Adipocyte (in vitro differentiated cells): ENCODE results near the gene TIGD6.
A peak's percentile ranks its signal among the peaks of the same experiment; 100 is the strongest.

ENCODE experiments used
- DNase-seq: peaks from one replicate; pipeline ENCODE4 v3.0.0-alpha.2; 2015; ENCODE audit warnings: low read depth
- H3K27me3 ChIP-seq: replicated peaks from 2 replicates; pipeline ENCODE4 v1.7.0; 2013; ENCODE audit warnings: mild to moderate bottlenecking, low read length, moderate library complexity; ENCODE audit not compliant: control insufficient read depth, insufficient read depth
- H3K36me3 ChIP-seq: 2 replicates; pipeline ENCODE4 v1.7.0; 2013; ENCODE audit warnings: low read length, mild to moderate bottlenecking, moderate library complexity; ENCODE audit not compliant: control insufficient read depth, insufficient read depth, severe bottlenecking
- H3K4me1 ChIP-seq: 2 replicates; pipeline ENCODE4 v1.7.0; 2013; ENCODE audit warnings: mild to moderate bottlenecking, low read length, moderate library complexity; ENCODE audit not compliant: control insufficient read depth, insufficient read depth
- H3K4me3 ChIP-seq: 2 replicates; pipeline ENCODE4 v1.7.0; 2013; ENCODE audit warnings: mild to moderate bottlenecking, low read length, moderate library complexity
- H3K9ac ChIP-seq: 2 replicates; pipeline ENCODE4 v1.7.0; 2013; ENCODE audit warnings: mild to moderate bottlenecking, low read length, moderate library complexity
- H3K9me3 ChIP-seq: 2 replicates; pipeline ENCODE4 v1.7.0; 2013; ENCODE audit warnings: mild to moderate bottlenecking, low read length, moderate library complexity; ENCODE audit not compliant: control insufficient read depth

TIGD6 gene

DNA sequence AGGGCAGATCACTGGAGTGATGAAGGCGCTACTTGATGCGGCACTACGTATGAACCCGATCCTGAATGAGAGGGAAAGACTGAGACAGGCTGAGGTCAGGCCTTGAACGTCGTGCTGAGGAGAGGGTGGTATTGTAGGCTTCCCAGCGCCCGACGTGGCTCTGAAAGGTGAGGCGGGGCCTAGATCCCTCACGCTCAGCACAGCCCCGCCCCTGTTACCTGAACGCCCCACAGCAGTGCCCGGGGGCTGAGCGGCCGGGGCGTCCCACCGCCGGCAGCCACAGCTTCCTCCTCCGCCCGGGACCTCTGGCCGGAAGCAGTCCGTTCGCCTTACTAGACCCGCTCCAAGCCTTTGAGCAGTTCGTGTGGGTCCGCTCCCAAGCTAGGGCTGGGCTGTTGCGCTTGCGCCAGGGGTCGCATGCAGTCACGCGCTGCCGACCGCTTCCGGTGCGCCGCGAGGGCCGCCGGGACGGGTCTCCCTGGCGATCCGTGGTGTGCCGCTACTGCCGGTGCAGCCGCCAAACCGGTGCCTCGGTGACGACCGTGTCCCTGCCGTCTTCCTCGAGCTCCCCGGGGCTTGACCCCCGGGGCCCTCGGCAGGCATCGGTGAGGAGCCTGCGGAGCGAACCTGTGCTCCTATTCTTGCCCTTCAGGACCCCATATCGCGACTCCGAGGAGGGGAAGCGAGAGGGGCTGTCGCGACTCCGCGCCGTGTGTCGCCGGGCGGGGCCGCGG lies at the start of gene TIGD6, which contains the start of gene HMGXB3:
TSS of gene TIGD6 (minus strand) at position 399 of the 734 bp plus-strand sequence. CDS start 4,306 bp downstream, outside the sequence.
TSS of gene HMGXB3 (plus strand) at position 484 of the 734 bp plus-strand sequence. CDS start 4,114 bp downstream, outside the sequence.
- peaks cover 26% of the 10 kb centered on the region for H3K4me1 ChIP-seq
- no peaks in the 10 kb centered on the region for H3K9me3 ChIP-seq
- peak; percentile 96 for DNase-seq
- H3K36me3 ChIP-seq = peaks cover 15% of the 10 kb centered on the region
- H3K9ac ChIP-seq = peak within 1 kb of the TSS; percentile 98
- H3K4me3 ChIP-seq = peak within 1 kb of the TSS; percentile 98
- H3K27me3 ChIP-seq = no peaks in the 10 kb centered on the region

GRCh38 chr5:150046031-150046430 lies 45.6 kb upstream of the TIGD6 start:
- Histone ChIP-seq H3K4me3 (no peak overlapping the region), H3K36me3 (peaks cover 95% of the 10 kb centered on the region), H3K9ac (no peak overlapping the region), H3K27me3 (no peaks in the 10 kb centered on the region), H3K4me1 (peaks cover 15% of the 10 kb centered on the region), H3K9me3 (no peaks in the 10 kb centered on the region)
- no peak for DNase-seq

- H3K9ac ChIP-seq = no peak overlapping the region
- H3K27me3 ChIP-seq = no peaks in the 10 kb centered on the region
- peaks cover 95% of the 10 kb centered on the region for H3K36me3 ChIP-seq
- peaks cover 15% of the 10 kb centered on the region for H3K4me1 ChIP-seq
- no peaks in the 10 kb centered on the region for H3K9me3 ChIP-seq
- DNase-seq = no peak
- no peak overlapping the region for H3K4me3 ChIP-seq
These were observed 45.1 kb upstream of the TIGD6 start for GRCh38 chr5:150045549-150045948.

GRCh38 chr5:150044712-150045111 lies 44.3 kb upstream of the TIGD6 start:
- Histone ChIP-seq H3K4me1 (peaks cover 15% of the 10 kb centered on the region), H3K9me3 (no peaks in the 10 kb centered on the region), H3K36me3 (peaks cover 95% of the 10 kb centered on the region), H3K4me3 (no peak overlapping the region), H3K9ac (no peak overlapping the region), H3K27me3 (no peaks in the 10 kb centered on the region)
- no peak for DNase-seq

DNA sequence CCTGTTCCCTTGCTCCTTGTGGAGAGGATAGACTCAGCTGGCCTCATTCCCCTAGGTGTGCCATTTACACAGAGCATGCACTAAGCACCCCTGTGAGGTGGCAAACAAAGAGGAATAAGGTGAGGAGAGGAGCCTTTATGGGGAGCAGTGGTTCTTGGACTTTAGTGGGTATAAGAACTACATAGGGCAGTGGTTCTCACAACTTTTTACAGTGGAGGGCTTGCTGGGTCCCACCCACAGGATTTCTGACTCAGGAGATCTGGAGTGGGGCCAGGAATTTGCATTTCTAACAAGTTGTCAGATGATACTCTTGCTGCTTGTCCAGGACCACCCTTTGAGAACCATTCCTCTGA lies 43.9 kb upstream of the TIGD6 start:
- H3K9me3 ChIP-seq = no peaks in the 10 kb centered on the region
- no peak overlapping the region for H3K9ac ChIP-seq
- H3K4me3 ChIP-seq = no peak overlapping the region
- H3K36me3 ChIP-seq = peaks cover 95% of the 10 kb centered on the region
- peaks cover 15% of the 10 kb centered on the region for H3K4me1 ChIP-seq
- DNase-seq = peak; percentile 76
- H3K27me3 ChIP-seq = no peaks in the 10 kb centered on the region

DNA sequence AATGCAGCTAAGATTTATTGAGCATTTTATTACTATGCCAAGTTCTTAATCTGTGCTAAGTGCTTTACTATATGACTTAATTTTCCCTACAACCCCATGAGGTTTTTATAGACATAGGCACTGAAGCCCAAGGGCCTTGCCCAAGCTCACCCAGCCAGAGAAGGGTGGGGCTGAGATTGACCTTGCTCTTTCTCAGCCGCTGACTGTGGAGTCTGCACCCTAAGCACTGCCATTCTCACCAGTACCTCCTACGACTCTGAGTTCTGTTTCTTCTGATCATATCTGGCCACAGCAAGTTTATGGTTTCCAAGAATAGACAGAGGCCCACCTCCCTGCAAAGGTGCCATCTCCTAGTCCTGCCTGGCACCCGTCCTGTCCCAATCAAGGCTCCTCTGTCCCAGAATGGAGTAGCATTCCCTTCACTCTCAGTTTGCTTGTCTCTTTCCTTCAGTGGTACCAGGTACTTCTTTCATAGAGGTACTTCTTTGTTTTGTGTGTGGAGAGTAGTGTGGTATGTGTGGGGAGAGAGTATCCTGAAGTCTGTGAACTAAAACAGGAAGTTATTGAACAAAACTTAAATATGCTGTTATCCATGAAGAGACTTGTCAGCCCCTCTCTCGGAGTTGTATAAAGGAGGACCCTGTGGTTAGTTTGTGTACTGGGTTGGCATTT lies 43.3 kb upstream of the TIGD6 start:
- Histone ChIP-seq H3K9ac (no peak overlapping the region), H3K4me1 (peaks cover 15% of the 10 kb centered on the region), H3K4me3 (no peak overlapping the region), H3K36me3 (peaks cover 95% of the 10 kb centered on the region), H3K27me3 (no peaks in the 10 kb centered on the region), H3K9me3 (no peaks in the 10 kb centered on the region)
- DNase-seq = no peak

- Histone ChIP-seq H3K27me3 (no peaks in the 10 kb centered on the region), H3K4me1 (peaks cover 25% of the 10 kb centered on the region), H3K9ac (no peak overlapping the region), H3K36me3 (peaks cover 95% of the 10 kb centered on the region), H3K4me3 (no peak overlapping the region), H3K9me3 (no peaks in the 10 kb centered on the region)
- DNase-seq = no peak
These were observed 42.0 kb upstream of the TIGD6 start for GRCh38 chr5:150042459-150042858.

DNA sequence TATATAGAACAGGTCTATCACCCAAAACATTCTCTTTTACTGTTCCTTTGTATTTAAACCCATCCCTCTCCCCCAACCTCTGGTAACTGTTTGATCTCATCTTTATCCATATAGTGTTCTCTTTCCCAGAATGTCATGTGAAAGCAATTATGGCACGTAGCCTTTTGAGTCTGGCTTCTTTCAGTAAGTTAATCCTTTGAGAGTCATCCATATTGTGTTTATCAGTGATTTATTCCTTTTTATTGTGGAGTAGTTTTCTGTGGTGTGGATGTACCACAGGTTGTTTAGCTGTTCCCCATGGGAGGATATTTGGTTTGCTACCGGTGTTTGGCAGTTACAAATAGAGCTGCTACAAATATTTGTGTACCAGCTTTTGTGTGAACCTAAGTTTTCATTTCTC lies 38.1 kb upstream of the TIGD6 start:
- Histone ChIP-seq H3K4me1 (peaks cover 44% of the 10 kb centered on the region), H3K27me3 (no peaks in the 10 kb centered on the region), H3K9ac (no peak overlapping the region), H3K4me3 (no peak overlapping the region), H3K9me3 (no peaks in the 10 kb centered on the region), H3K36me3 (peaks cover 85% of the 10 kb centered on the region)
- no peak for DNase-seq

GRCh38 chr5:150036513-150036912 lies 36.1 kb upstream of the TIGD6 start:
- DNase-seq = peak; percentile 94

GRCh38 chr5:150035139-150035895 lies 34.9 kb upstream of the TIGD6 start:
- H3K4me3 ChIP-seq = no peak overlapping the region
- H3K36me3 ChIP-seq = peaks cover 85% of the 10 kb centered on the region
- DNase-seq = no peak
- H3K9me3 ChIP-seq = no peaks in the 10 kb centered on the region
- H3K27me3 ChIP-seq = no peaks in the 10 kb centered on the region
- H3K4me1 ChIP-seq = peaks cover 44% of the 10 kb centered on the region
- no peak overlapping the region for H3K9ac ChIP-seq

More at GRCh38 chr5:150036513-150036912, 36.1 kb upstream of the TIGD6 start:
- Histone ChIP-seq H3K4me3 (no peak overlapping the region), H3K36me3 (peaks cover 85% of the 10 kb centered on the region), H3K27me3 (no peaks in the 10 kb centered on the region), H3K9ac (peak overlapping the region; percentile 29), H3K9me3 (no peaks in the 10 kb centered on the region), H3K4me1 (peaks cover 44% of the 10 kb centered on the region)

DNA sequence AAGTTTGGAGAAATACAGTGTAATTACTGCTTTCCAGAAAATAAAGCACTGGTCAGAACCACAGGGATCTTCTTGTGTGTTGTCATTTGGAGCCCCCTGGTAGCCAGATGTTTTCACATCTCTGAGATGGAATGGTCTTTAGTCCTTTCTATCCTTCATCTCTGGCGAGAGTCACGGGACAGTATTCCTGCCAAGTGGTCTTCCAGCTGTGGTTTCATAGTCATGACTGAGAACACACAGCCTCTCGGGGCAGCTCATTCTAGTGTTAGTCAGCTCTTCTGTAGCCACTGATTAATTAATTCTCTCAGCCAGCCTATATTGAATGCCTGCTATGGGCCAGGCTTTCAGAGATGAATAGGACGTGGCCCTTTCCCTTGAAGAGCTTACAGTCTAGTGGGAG lies 34.2 kb upstream of the TIGD6 start:
- H3K9me3 ChIP-seq = no peaks in the 10 kb centered on the region
- peaks cover 85% of the 10 kb centered on the region for H3K36me3 ChIP-seq
- no peak overlapping the region for H3K4me3 ChIP-seq
- H3K4me1 ChIP-seq = peaks cover 44% of the 10 kb centered on the region
- no peaks in the 10 kb centered on the region for H3K27me3 ChIP-seq
- DNase-seq = peak; percentile 71
- no peak overlapping the region for H3K9ac ChIP-seq
